ENCODE results near the gene CANT1.

Gene CANT1

GRCh38 chr17:79053251-79053925 is 43.8 kb upstream of the CANT1 start:
- Histone ChIP-seq H3K4me1 (ENCODE audit: insufficient read depth, poor library complexity, severe bottlenecking) (no peaks in the 10 kb centered on the region), H3K9me3 (ENCODE audit: severe bottlenecking) (no peaks in the 10 kb centered on the region), H3K27ac (ENCODE audit: poor library complexity, severe bottlenecking) (no peak overlapping the region), H3K36me3 (ENCODE audit: low read depth) (no peaks in the 10 kb centered on the region), H3K27me3 (ENCODE audit: insufficient read depth, poor library complexity, severe bottlenecking) (no peaks in the 10 kb centered on the region), H3K4me3 (ENCODE audit: severe bottlenecking) (no peak overlapping the region)
- DNase-seq (ENCODE audit: low spot score): no peak
- TF ChIP-seq CTCF (IDR thresholded peaks at IDR 0.05; ENCODE audit: poor library complexity, severe bottlenecking): no peak
- ATAC-seq (ENCODE audit: low read depth): no peak

GRCh38 chr17:79052131-79052530 is 42.6 kb upstream of the CANT1 start:
- no peak for TF ChIP-seq CTCF (IDR thresholded peaks at IDR 0.05; ENCODE audit: poor library complexity, severe bottlenecking)
- Histone ChIP-seq H3K27ac (ENCODE audit: poor library complexity, severe bottlenecking) (no peak overlapping the region), H3K27me3 (ENCODE audit: insufficient read depth, poor library complexity, severe bottlenecking) (no peaks in the 10 kb centered on the region), H3K9me3 (ENCODE audit: severe bottlenecking) (no peaks in the 10 kb centered on the region), H3K36me3 (ENCODE audit: low read depth) (no peaks in the 10 kb centered on the region), H3K4me1 (ENCODE audit: insufficient read depth, poor library complexity, severe bottlenecking) (no peaks in the 10 kb centered on the region), H3K4me3 (ENCODE audit: severe bottlenecking) (no peak overlapping the region)
- ATAC-seq (ENCODE audit: low read depth) (no peak), DNase-seq (ENCODE audit: low spot score) (no peak)

- Histone ChIP-seq H3K4me1 (ENCODE audit: insufficient read depth, poor library complexity, severe bottlenecking) (no peaks in the 10 kb centered on the region), H3K4me3 (ENCODE audit: severe bottlenecking) (no peak overlapping the region), H3K9me3 (ENCODE audit: severe bottlenecking) (no peaks in the 10 kb centered on the region), H3K36me3 (ENCODE audit: low read depth) (no peaks in the 10 kb centered on the region), H3K27ac (ENCODE audit: poor library complexity, severe bottlenecking) (no peak overlapping the region), H3K27me3 (ENCODE audit: insufficient read depth, poor library complexity, severe bottlenecking) (no peaks in the 10 kb centered on the region)
- DNase-seq (ENCODE audit: low spot score) (no peak), ATAC-seq (ENCODE audit: low read depth) (no peak)
- TF ChIP-seq CTCF (IDR thresholded peaks at IDR 0.05; ENCODE audit: poor library complexity, severe bottlenecking): no peak
These were observed 41.7 kb upstream of the CANT1 start for GRCh38 chr17:79051306-79051705.

GRCh38 chr17:79050551-79050950 is 41.0 kb upstream of the CANT1 start:
- H3K27me3 ChIP-seq (ENCODE audit: insufficient read depth, poor library complexity, severe bottlenecking): no peaks in the 10 kb centered on the region
- ATAC-seq (ENCODE audit: low read depth): no peak
- no peak overlapping the region for H3K4me3 ChIP-seq (ENCODE audit: severe bottlenecking)
- no peaks in the 10 kb centered on the region for H3K36me3 ChIP-seq (ENCODE audit: low read depth)
- TF ChIP-seq CTCF (IDR thresholded peaks at IDR 0.05; ENCODE audit: poor library complexity, severe bottlenecking): no peak
- H3K9me3 ChIP-seq (ENCODE audit: severe bottlenecking): no peaks in the 10 kb centered on the region
- no peaks in the 10 kb centered on the region for H3K4me1 ChIP-seq (ENCODE audit: insufficient read depth, poor library complexity, severe bottlenecking)
- no peak overlapping the region for H3K27ac ChIP-seq (ENCODE audit: poor library complexity, severe bottlenecking)
- DNase-seq (ENCODE audit: low spot score): no peak

GRCh38 chr17:79049821-79050220 is 40.3 kb upstream of the CANT1 start:
- DNase-seq (ENCODE audit: low spot score) (no peak), ATAC-seq (ENCODE audit: low read depth) (no peak)
- Histone ChIP-seq H3K27ac (ENCODE audit: poor library complexity, severe bottlenecking) (no peak overlapping the region), H3K4me1 (ENCODE audit: insufficient read depth, poor library complexity, severe bottlenecking) (no peaks in the 10 kb centered on the region), H3K9me3 (ENCODE audit: severe bottlenecking) (no peaks in the 10 kb centered on the region), H3K27me3 (ENCODE audit: insufficient read depth, poor library complexity, severe bottlenecking) (no peaks in the 10 kb centered on the region), H3K36me3 (ENCODE audit: low read depth) (no peaks in the 10 kb centered on the region), H3K4me3 (ENCODE audit: severe bottlenecking) (no peak overlapping the region)
- TF ChIP-seq CTCF (IDR thresholded peaks at IDR 0.05; ENCODE audit: poor library complexity, severe bottlenecking): no peak
